ENCODE data around the gene PCID2. TPM values are rescaled to one million over a fixed set of nuclear protein-coding genes. Genes with fewer than 3 reads are reported as not detected.
A peak's percentile ranks its signal among the peaks of the same experiment; 100 is the strongest.

Gene PCID2
- polyA plus RNA-seq, 12 donors: 31.7 to 59.8 (median 41.9) TPM; not detected in 1

GRCh38 chr13:113220877-113221276 lies 12.4 kb upstream of the PCID2 start:
- no peak for DNase-seq

- DNase-seq: no peak
Observed at GRCh38 chr13:113220141-113220598, 11.7 kb upstream of the PCID2 start.

GRCh38 chr13:113219256-113219940 lies 10.9 kb upstream of the PCID2 start:
- no peak for DNase-seq

GRCh38 chr13:113218586-113218985 lies 10.1 kb upstream of the PCID2 start:
- no peak for DNase-seq

- no peak for DNase-seq
Observed at GRCh38 chr13:113216254-113217048, 8.0 kb upstream of the PCID2 start.

GRCh38 chr13:113211774-113212173 lies 3.3 kb upstream of the PCID2 start:
- no peak for DNase-seq

- no peak for DNase-seq
Observed at GRCh38 chr13:113210833-113211232, 2.4 kb upstream of the PCID2 start.

- DNase-seq: peak; percentile 21
Observed at GRCh38 chr13:113209759-113210421, 1.4 kb upstream of the PCID2 start.

GRCh38 chr13:113209336-113209758 lies 878 bp upstream of the PCID2 start, which contains the start of gene CUL4A:
Gene CUL4A, plus strand, starts transcription at chr13:113209613. Its CDS starts 15 bp downstream, at chr13:113209628.
- DNase-seq: peak; percentile 62

- peak; percentile 44 for DNase-seq
Observed at GRCh38 chr13:113207890-113208420, 514 bp downstream of the PCID2 start.

- DNase-seq: no peak
Observed at GRCh38 chr13:113207460-113207859, 1.0 kb downstream of the PCID2 start.

- DNase-seq: no peak
Observed at GRCh38 chr13:113205428-113205931, 3.0 kb downstream of the PCID2 start.

- no peak for DNase-seq
Observed at GRCh38 chr13:113204378-113204734, 4.1 kb downstream of the PCID2 start.

- no peak for DNase-seq
Observed at GRCh38 chr13:113203507-113204377, 4.7 kb downstream of the PCID2 start.

- no peak for DNase-seq
Observed at GRCh38 chr13:113202912-113203311, 5.6 kb downstream of the PCID2 start.

GRCh38 chr13:113201815-113202214 lies 6.7 kb downstream of the PCID2 start:
- no peak for DNase-seq

- DNase-seq: no peak
Observed at GRCh38 chr13:113196970-113197737, 11.3 kb downstream of the PCID2 start.

- DNase-seq: no peak
Observed at GRCh38 chr13:113195360-113195759, 13.1 kb downstream of the PCID2 start.

- DNase-seq: no peak
Observed at GRCh38 chr13:113192902-113193301, 15.6 kb downstream of the PCID2 start.

GRCh38 chr13:113192279-113192678 lies 16.2 kb downstream of the PCID2 start:
- no peak for DNase-seq

Measured in muscle of arm (tissue), 12 donors.